Measurements from ENCODE around the gene SLC23A1. TPM values are rescaled to one million over a fixed set of nuclear protein-coding genes. Genes with fewer than 3 reads are reported as not detected.

SLC23A1 gene
- total and polyA plus RNA-seq, 9 of the 15 experiments (the other 6 are each of a cell fraction or from before 2014, with no cell fraction given): 0.03 to 0.20 (median 0.05) TPM; not detected in 5

GRCh38 chr5:139341689-139342422 lies 41.2 kb downstream of the SLC23A1 start, which contains the start of gene PAIP2:
TSS of gene PAIP2 (plus strand) at chr5:139341854. CDS start at chr5:139363785, 21,931 bp downstream.
- in situ Hi-C loops (cut with MboI): no loop called here
- H3K36me3 ChIP-seq (ENCODE audit: control insufficient read depth, insufficient read depth, low read length): peaks cover 18% of the 10 kb centered on the region
- H3K79me2 ChIP-seq (ENCODE audit: control insufficient read depth, insufficient read depth, low read length): peaks cover 52% of the 10 kb centered on the region
- under 1% methylated on average over 59 of the region's 66 CpGs for WGBS (ENCODE audit: insufficient coverage, low coverage, missing lambda C conversion rate)
- no peaks in the 10 kb centered on the region for H3K9me1 ChIP-seq (ENCODE audit: control insufficient read depth, insufficient read depth, low read length)
- peaks cover 11 to 13% of the 10 kb centered on the region in 2 experiments; a peak in 4 of 5 replicates for H3K4me1 ChIP-seq (replicated peaks in 1 of 2; ENCODE audit: control insufficient read depth in 2 of 2, insufficient read depth in 2 of 2, low read length in 2 of 2)
- BruUV-seq (replicated peaks): no TSS peak
- H3K4me3 ChIP-seq: peak within 1 kb of the TSS; percentile 86
- H3K9ac ChIP-seq (ENCODE audit: insufficient read depth in 1 of 2, low read depth in 2 of 2, low read length in 2 of 2): peak within 1 kb of the TSS; percentile 99 to 100
- ATAC-seq (peak; percentile 88), FAIRE-seq (peak; percentile 86), DNase-seq (ENCODE audit: extremely low read depth in 1 of 4, low spot score in 3 of 4) (peak; percentile 89 to 100 (median 92))
- no peaks in the 10 kb centered on the region for H3K27me3 ChIP-seq (ENCODE audit: control insufficient read depth in 2 of 2, insufficient read depth in 2 of 2, low read length in 2 of 2)
- H3K27ac ChIP-seq (ENCODE audit: extremely low read depth, low read depth, low read length): peak within 1 kb of the TSS; percentile 100
- ChIA-PET CTCF (ENCODE audit: low intra/inter-chr PET ratio) (no interaction called here), POLR2A (interaction anchor here (0.6 to 3.3 kb wide), 23 partner anchors 9 to 1123 kb away, joined by 3 to 26 read pairs (median 3); partner anchors contain the start of genes HSPA9 and MATR3)
- no peaks in the 10 kb centered on the region for H3K9me3 ChIP-seq (replicated peaks; ENCODE audit: control insufficient read depth, insufficient read depth, low read depth, low read length)
- H3K4me2 ChIP-seq (ENCODE audit: insufficient read depth, low read length): peak within 1 kb of the TSS; percentile 91
- H4K20me1 ChIP-seq (replicated peaks; ENCODE audit: control insufficient read depth, insufficient read depth, low read length): peaks cover 26% of the 10 kb centered on the region
- intact Hi-C loops (cut with micrococcal nuclease): loop anchor here (2.0 to 5.0 kb wide), 4 partner anchors 45 to 765 kb away; partner anchors contain the start of genes HSPA9 and SPATA24
- H2AFZ ChIP-seq (ENCODE audit: low read depth, low read length): peak within 1 kb of the TSS; percentile 92
- TF ChIP-seq CCAR2 (IDR thresholded peaks at IDR 0.05; ENCODE audit: low read depth, low read length) (no peak), SIX5 (IDR thresholded peaks at IDR 0.05; ENCODE audit: borderline replicate concordance in 1 of 2, insufficient read depth in 1 of 2, low read depth in 1 of 2, low read length in 2 of 2) (no peak), MYBL2 (IDR thresholded peaks at IDR 0.05; ENCODE audit: low read depth) (no peak), MYBL2 (CRISPR knock-in tag; IDR thresholded peaks at IDR 0.05; ENCODE audit: borderline replicate concordance) (no peak), RBM17 (IDR thresholded peaks at IDR 0.05; ENCODE audit: borderline replicate concordance, low read depth, low read length) (no peak), BCLAF1 (IDR thresholded peaks at IDR 0.05; ENCODE audit: borderline replicate concordance in 1 of 2, control insufficient read depth in 1 of 2, low read depth in 2 of 2, low read length in 1 of 2) (0 out of 4 replicates have a peak, but pooled peaks of 1 of the 2 experiments have one; percentile 68), SFPQ (IDR thresholded peaks at IDR 0.05; ENCODE audit: low read depth, low read length) (no peak), HDAC1 (IDR thresholded peaks at IDR 0.05) (peak in 1 of 2 experiments; percentile 83; a peak in 2 of 4 replicates), GABPB1 (CRISPR knock-in tag; IDR thresholded peaks at IDR 0.05) (peak; percentile 96), ATF2 (CRISPR knock-in tag; IDR thresholded peaks at IDR 0.05) (no peak), ARID3B (CRISPR knock-in tag; IDR thresholded peaks at IDR 0.05; ENCODE audit: borderline replicate concordance) (no peak)
